Large intestine (tissue), 3 donors: ENCODE results near the gene DUSP2. TPM values are rescaled to one million over a fixed set of nuclear protein-coding genes. Genes with fewer than 3 reads are reported as not detected.

Experiments used
- DNase-seq, 2 donors: peaks; one replicate each; pipeline versions ENCODE4 v3.0.0 to v3.0.0-alpha.2; 2013
- H3K27ac ChIP-seq: one replicate; pipeline ENCODE4 v1.5.1; 2013; ENCODE audit warnings: low read length
- H3K27me3 ChIP-seq: 2 replicates; pipeline ENCODE4 v1.6.1; 2013; ENCODE audit warnings: low read length; ENCODE audit not compliant: control insufficient read depth, insufficient read depth
- H3K36me3 ChIP-seq: 2 replicates; pipeline ENCODE4 v1.6.1; 2013; ENCODE audit warnings: low read length; ENCODE audit not compliant: control insufficient read depth, insufficient read depth
- H3K4me1 ChIP-seq: one replicate; pipeline ENCODE4 v1.6.1; 2013; ENCODE audit warnings: low read length; ENCODE audit not compliant: control insufficient read depth, insufficient read depth
- H3K4me3 ChIP-seq: one replicate; pipeline ENCODE4 v1.5.1; 2013; ENCODE audit warnings: low read length
- H3K9me3 ChIP-seq: one replicate; pipeline ENCODE4 v1.6.1; 2013; ENCODE audit warnings: mild to moderate bottlenecking, low read depth, low read length, moderate library complexity; ENCODE audit not compliant: control insufficient read depth
- WGBS: methylation state at CpG from one replicate; pipeline ENCODE4 v1.1.5; 2013; ENCODE audit warnings: low lambda C conversion rate; ENCODE audit not compliant: insufficient coverage; 5-methylcytosine and 5-hydroxymethylcytosine counted together
- polyA plus RNA-seq: library from polyadenylated mRNA; unstranded; fragments of 120-200 nt; gene quantifications from one replicate; pipeline ENCODE4 v1.2.1, GENCODE V29; 2013

Gene DUSP2
- polyA plus RNA-seq, 1 donor = 4.0 TPM

GRCh38 chr2:96112501-96113366 is 32.5 kb downstream of the DUSP2 start:
- Histone ChIP-seq H3K27me3 (peaks cover 25% of the 10 kb centered on the region), H3K4me1 (peaks cover 30% of the 10 kb centered on the region)
- no CpG with 5 or more reads among the region's 9 CpGs for WGBS

GRCh38 chr2:96111823-96112500 is 33.3 kb downstream of the DUSP2 start:
- peaks cover 16% of the 10 kb centered on the region for H3K9me3 ChIP-seq
- WGBS = no CpG with 5 or more reads among the region's 7 CpGs
- H3K4me1 ChIP-seq = peaks cover 22% of the 10 kb centered on the region
- H3K36me3 ChIP-seq = no peaks in the 10 kb centered on the region
- peaks cover 17% of the 10 kb centered on the region for H3K27me3 ChIP-seq
- H3K4me3 ChIP-seq = no peak overlapping the region
- no peak for DNase-seq
- H3K27ac ChIP-seq = no peak overlapping the region

More at GRCh38 chr2:96112501-96113366, 32.5 kb downstream of the DUSP2 start:
- no peaks in the 10 kb centered on the region for H3K36me3 ChIP-seq
- H3K27ac ChIP-seq = no peak overlapping the region
- no peak for DNase-seq
- no peak overlapping the region for H3K4me3 ChIP-seq
- peaks cover 16% of the 10 kb centered on the region for H3K9me3 ChIP-seq

- Histone ChIP-seq H3K27me3 (peaks cover 16% of the 10 kb centered on the region), H3K4me3 (no peak overlapping the region), H3K4me1 (peaks cover 22% of the 10 kb centered on the region), H3K27ac (no peak overlapping the region), H3K9me3 (peaks cover 16% of the 10 kb centered on the region), H3K36me3 (no peaks in the 10 kb centered on the region)
- no CpG with 5 or more reads among the region's 4 CpGs for WGBS
- no peak for DNase-seq
Measured at GRCh38 chr2:96111257-96111640, 34.0 kb downstream of the DUSP2 start.

- no peak for DNase-seq
- H3K9me3 ChIP-seq = peaks cover 14% of the 10 kb centered on the region
- peaks cover 11% of the 10 kb centered on the region for H3K27me3 ChIP-seq
- H3K36me3 ChIP-seq = no peaks in the 10 kb centered on the region
- peaks cover 22% of the 10 kb centered on the region for H3K4me1 ChIP-seq
- no peak overlapping the region for H3K4me3 ChIP-seq
- H3K27ac ChIP-seq = no peak overlapping the region
- WGBS = no CpG with 5 or more reads among the region's 13 CpGs
Measured at GRCh38 chr2:96110621-96111256, 34.5 kb downstream of the DUSP2 start.

- peaks cover 3% of the 10 kb centered on the region for H3K27me3 ChIP-seq
- H3K4me3 ChIP-seq = no peak overlapping the region
- no peak overlapping the region for H3K27ac ChIP-seq
- no CpG with 5 or more reads among the region's 3 CpGs for WGBS
- H3K9me3 ChIP-seq = peaks cover 14% of the 10 kb centered on the region
- peaks cover 22% of the 10 kb centered on the region for H3K4me1 ChIP-seq
- DNase-seq = no peak
- H3K36me3 ChIP-seq = no peaks in the 10 kb centered on the region
Measured at GRCh38 chr2:96109931-96110511, 35.2 kb downstream of the DUSP2 start.

GRCh38 chr2:96109361-96109680 is 35.9 kb downstream of the DUSP2 start:
- no peak for DNase-seq
- 60% methylated on average over 1 of the region's 3 CpGs for WGBS
- Histone ChIP-seq H3K27me3 (no peaks in the 10 kb centered on the region), H3K4me1 (peaks cover 22% of the 10 kb centered on the region), H3K36me3 (no peaks in the 10 kb centered on the region), H3K27ac (no peak overlapping the region), H3K9me3 (peaks cover 10% of the 10 kb centered on the region), H3K4me3 (no peak overlapping the region)

GRCh38 chr2:96108541-96109360 is 36.5 kb downstream of the DUSP2 start:
- peak in 1 of 2 donors; percentile 53 for DNase-seq
- Histone ChIP-seq H3K27me3 (no peaks in the 10 kb centered on the region), H3K36me3 (no peaks in the 10 kb centered on the region), H3K9me3 (peaks cover 10% of the 10 kb centered on the region), H3K27ac (no peak overlapping the region), H3K4me1 (peaks cover 22% of the 10 kb centered on the region), H3K4me3 (no peak overlapping the region)
- WGBS = no CpG with 5 or more reads among the region's 17 CpGs

GRCh38 chr2:96108151-96108540 is 37.1 kb downstream of the DUSP2 start:
- no peak overlapping the region for H3K4me3 ChIP-seq
- H3K27ac ChIP-seq = no peak overlapping the region
- no CpG with 5 or more reads among the region's 5 CpGs for WGBS
- DNase-seq = no peak
- no peaks in the 10 kb centered on the region for H3K27me3 ChIP-seq
- H3K4me1 ChIP-seq = peaks cover 22% of the 10 kb centered on the region
- H3K36me3 ChIP-seq = no peaks in the 10 kb centered on the region
- H3K9me3 ChIP-seq = peaks cover 10% of the 10 kb centered on the region

- no peak for DNase-seq
- H3K27me3 ChIP-seq = no peaks in the 10 kb centered on the region
- H3K27ac ChIP-seq = no peak overlapping the region
Measured at GRCh38 chr2:96107708-96108065, 37.6 kb downstream of the DUSP2 start.

More at GRCh38 chr2:96107708-96108065, 37.6 kb downstream of the DUSP2 start:
- peaks cover 10% of the 10 kb centered on the region for H3K9me3 ChIP-seq
- no peak overlapping the region for H3K4me3 ChIP-seq
- no peaks in the 10 kb centered on the region for H3K36me3 ChIP-seq
- peaks cover 22% of the 10 kb centered on the region for H3K4me1 ChIP-seq
- no CpG with 5 or more reads among the region's 3 CpGs for WGBS
